ENCODE results near the gene FTCD. TPM values are rescaled to one million over a fixed set of nuclear protein-coding genes. Genes with fewer than 3 reads are reported as not detected.

FTCD gene
- total RNA-seq, 1 donor, result 0.36 TPM

- H3K27me3 ChIP-seq (ENCODE audit: insufficient read depth, low read length), result no peaks in the 10 kb centered on the region
- peaks cover 19% of the 10 kb centered on the region for H3K79me2 ChIP-seq (ENCODE audit: insufficient read depth, low read length)
- peak; percentile 76 for DNase-seq (ENCODE audit: insufficient read length, low spot score, missing footprints)
- H3K4me2 ChIP-seq (ENCODE audit: insufficient read depth, low read length), result no peak overlapping the region
- no peak overlapping the region for H3K4me3 ChIP-seq (ENCODE audit: insufficient read depth, low read length)
- H3K9me3 ChIP-seq (ENCODE audit: low read depth, low read length), result no peaks in the 10 kb centered on the region
- no peaks in the 10 kb centered on the region for H3K4me1 ChIP-seq (ENCODE audit: insufficient read depth, low read length)
- peaks cover 66% of the 10 kb centered on the region for H3K36me3 ChIP-seq (ENCODE audit: insufficient read depth, low read length)
- no peak overlapping the region for H3K27ac ChIP-seq (ENCODE audit: low read depth, low read length)
- H2AFZ ChIP-seq (ENCODE audit: low read length), result no peak overlapping the region
- peaks cover 51% of the 10 kb centered on the region for H4K20me1 ChIP-seq (ENCODE audit: insufficient read depth, low read length)
- TF ChIP-seq CTCF (IDR thresholded peaks at IDR 0.05; ENCODE audit: extremely low read depth, low read depth, low read length), result no peak
Measured at GRCh38 chr21:46129846-46130651, 25.3 kb downstream of the FTCD start.

GRCh38 chr21:46128933-46129571 is 26.3 kb downstream of the FTCD start:
- Histone ChIP-seq H3K27me3 (ENCODE audit: insufficient read depth, low read length) (no peaks in the 10 kb centered on the region), H3K36me3 (ENCODE audit: insufficient read depth, low read length) (peaks cover 76% of the 10 kb centered on the region), H3K4me2 (ENCODE audit: insufficient read depth, low read length) (no peak overlapping the region), H3K4me1 (ENCODE audit: insufficient read depth, low read length) (no peaks in the 10 kb centered on the region), H3K4me3 (ENCODE audit: insufficient read depth, low read length) (no peak overlapping the region), H3K9me3 (ENCODE audit: low read depth, low read length) (no peaks in the 10 kb centered on the region), H2AFZ (ENCODE audit: low read length) (no peak overlapping the region), H3K79me2 (ENCODE audit: insufficient read depth, low read length) (peaks cover 29% of the 10 kb centered on the region), H3K27ac (ENCODE audit: low read depth, low read length) (no peak overlapping the region), H4K20me1 (ENCODE audit: insufficient read depth, low read length) (peaks cover 59% of the 10 kb centered on the region)
- no peak for TF ChIP-seq CTCF (IDR thresholded peaks at IDR 0.05; ENCODE audit: extremely low read depth, low read depth, low read length)
- DNase-seq (ENCODE audit: insufficient read length, low spot score, missing footprints), result peak; percentile 56

- Histone ChIP-seq H3K9me3 (ENCODE audit: low read depth, low read length) (no peaks in the 10 kb centered on the region), H2AFZ (ENCODE audit: low read length) (no peak overlapping the region), H3K27ac (ENCODE audit: low read depth, low read length) (no peak overlapping the region), H3K27me3 (ENCODE audit: insufficient read depth, low read length) (no peaks in the 10 kb centered on the region), H3K4me2 (ENCODE audit: insufficient read depth, low read length) (no peak overlapping the region), H4K20me1 (ENCODE audit: insufficient read depth, low read length) (peaks cover 66% of the 10 kb centered on the region), H3K79me2 (ENCODE audit: insufficient read depth, low read length) (peaks cover 36% of the 10 kb centered on the region), H3K4me1 (ENCODE audit: insufficient read depth, low read length) (peaks cover 4% of the 10 kb centered on the region), H3K36me3 (ENCODE audit: insufficient read depth, low read length) (peaks cover 84% of the 10 kb centered on the region), H3K4me3 (ENCODE audit: insufficient read depth, low read length) (no peak overlapping the region)
- TF ChIP-seq CTCF (IDR thresholded peaks at IDR 0.05; ENCODE audit: extremely low read depth, low read depth, low read length), result no peak
- DNase-seq (ENCODE audit: insufficient read length, low spot score, missing footprints), result peak; percentile 89
Measured at GRCh38 chr21:46128106-46128932, 27.1 kb downstream of the FTCD start.
